ENCODE measurements around the gene TFAP2E.

- TF ChIP-seq CTCF (IDR thresholded peaks at IDR 0.05) (no peak), POLR2A (IDR thresholded peaks at IDR 0.05) (peak; percentile 83 to 85)
Measured at GRCh38 chr1:35641233-35641866, 68.2 kb downstream of the TFAP2E start, which contains the start of gene PSMB2.
